GM12892 (cell line): Measurements from ENCODE around the gene OOSP1.

ENCODE experiments used
- POLR2A ChIP-seq: IDR thresholded peaks from 2 replicates; pipeline ENCODE4 v1.6.1; 2011; ENCODE audit warnings: low read depth, low read length, control low read depth
- POLR2AphosphoS5 ChIP-seq: IDR thresholded peaks from 2 replicates; pipeline ENCODE4 v1.6.1; 2011; ENCODE audit warnings: low read depth, low read length, control low read depth

DNA sequence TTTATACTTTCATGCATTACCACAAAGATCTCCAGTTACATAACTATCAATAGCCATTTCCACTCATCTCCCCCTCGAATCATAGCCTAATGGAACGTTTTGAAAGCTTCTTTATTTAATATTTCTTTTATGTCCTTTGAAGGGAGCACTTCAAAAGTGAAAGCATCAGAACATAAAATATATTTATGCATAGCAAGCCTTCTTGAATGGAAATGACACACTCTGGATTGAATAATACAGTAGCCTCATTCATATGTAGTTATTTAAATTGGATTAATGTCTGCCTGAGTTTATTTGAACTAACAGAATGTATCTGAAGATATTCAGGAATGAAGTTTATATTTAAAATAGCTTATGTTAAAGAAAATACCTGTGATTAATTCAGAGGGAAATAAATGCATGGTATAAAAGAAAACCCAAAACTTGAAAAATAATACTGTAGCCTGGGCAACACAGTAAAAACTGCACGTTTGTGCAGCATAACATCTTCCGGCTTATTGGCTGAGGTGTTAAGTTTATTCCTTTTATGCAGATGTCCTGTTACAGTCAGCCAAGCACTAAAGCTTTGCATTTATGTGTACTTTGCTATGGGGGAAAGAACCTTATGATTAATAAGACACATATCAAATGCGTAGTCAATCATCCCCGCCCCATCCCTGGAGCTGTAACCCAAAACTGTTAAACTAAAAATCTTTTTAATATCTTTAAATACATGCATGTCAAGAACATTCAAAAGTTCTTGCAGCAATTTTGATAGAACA, 37.7 kb upstream of the OOSP1 start:
- no peak for TF ChIP-seq POLR2AphosphoS5
- no peak for TF ChIP-seq POLR2A
